NCI-H526 (cell line): Measurements from ENCODE around the gene SERTAD3.
A peak's percentile ranks its signal among the peaks of the same experiment; 100 is the strongest.
"Not testable (repeated sequence)": the region's sequence is repeated elsewhere in the genome, so short reads cannot be mapped to it uniquely, and the experiment has no call there.

Experiments
- DNase-seq, 2 experiments: peaks; one replicate each; lab custom pipeline; 2025; lab: John Stamatoyannopoulos, UW

The SERTAD3 gene

GRCh38 chr19:40408598-40408925 is 35.6 kb downstream of the SERTAD3 start:
- not testable (repeated sequence) for DNase-seq

- DNase-seq: no peak
Observed at GRCh38 chr19:40407714-40408597, 36.2 kb downstream of the SERTAD3 start.

- peak; percentile 64 to 93 for DNase-seq
Observed at GRCh38 chr19:40403262-40403984, 40.7 kb downstream of the SERTAD3 start.

- no peak for DNase-seq
Observed at GRCh38 chr19:40400559-40400958, 43.6 kb downstream of the SERTAD3 start.

- DNase-seq: peak; percentile 44 to 88
Observed at GRCh38 chr19:40398417-40399131, 45.6 kb downstream of the SERTAD3 start.

DNA sequence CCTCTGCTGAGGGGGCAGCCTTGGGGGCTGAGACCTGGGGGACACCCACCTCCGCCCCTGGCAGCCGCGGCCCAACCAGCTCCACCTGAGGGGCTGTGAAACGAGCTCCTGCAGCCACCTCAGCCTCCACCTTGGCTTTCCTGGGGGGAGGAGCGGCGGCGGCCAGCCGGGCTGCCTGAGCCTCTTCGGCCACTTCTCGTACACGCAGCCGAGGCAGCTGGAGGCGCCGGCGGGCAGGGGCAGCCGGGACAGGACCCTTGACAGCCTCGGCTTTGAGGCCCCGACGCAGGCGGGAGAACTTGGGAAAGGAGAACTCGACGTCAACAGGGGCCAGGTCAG is 46.6 kb downstream of the SERTAD3 start:
- no peak for DNase-seq

DNA sequence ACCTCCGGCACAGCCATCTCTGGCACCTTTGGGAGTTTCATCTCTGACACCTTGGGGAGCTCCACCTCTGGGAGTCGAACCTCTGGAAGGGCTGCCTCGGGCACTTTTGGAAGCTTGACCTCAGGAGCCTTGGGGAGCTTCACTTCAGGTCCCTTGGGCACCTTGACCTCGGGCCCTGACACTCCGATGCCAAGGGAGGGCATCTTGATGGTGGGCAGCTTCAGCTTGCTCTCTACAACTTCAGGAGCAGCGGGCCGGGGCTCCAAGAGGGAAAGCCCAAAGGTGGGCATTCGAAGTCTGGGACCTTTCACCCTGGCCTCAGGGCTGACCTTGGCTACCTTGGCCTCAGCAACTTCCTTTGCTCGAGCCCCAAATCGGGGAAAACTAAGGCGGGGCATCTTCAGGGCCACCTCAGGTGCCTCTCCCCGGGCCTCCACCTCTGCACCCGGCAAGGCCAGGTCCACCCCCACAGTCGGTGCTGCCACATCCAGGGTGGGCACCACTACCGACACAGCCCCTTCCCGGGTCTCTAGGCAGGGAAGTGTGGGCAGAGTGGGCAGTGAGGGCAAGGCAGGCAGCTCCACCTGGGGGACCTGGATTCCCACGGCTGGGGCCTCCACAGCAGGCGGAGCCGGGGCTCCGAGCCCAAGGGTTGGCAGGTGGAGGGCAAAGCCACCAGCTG is 47.1 kb downstream of the SERTAD3 start:
- no peak for DNase-seq

DNA sequence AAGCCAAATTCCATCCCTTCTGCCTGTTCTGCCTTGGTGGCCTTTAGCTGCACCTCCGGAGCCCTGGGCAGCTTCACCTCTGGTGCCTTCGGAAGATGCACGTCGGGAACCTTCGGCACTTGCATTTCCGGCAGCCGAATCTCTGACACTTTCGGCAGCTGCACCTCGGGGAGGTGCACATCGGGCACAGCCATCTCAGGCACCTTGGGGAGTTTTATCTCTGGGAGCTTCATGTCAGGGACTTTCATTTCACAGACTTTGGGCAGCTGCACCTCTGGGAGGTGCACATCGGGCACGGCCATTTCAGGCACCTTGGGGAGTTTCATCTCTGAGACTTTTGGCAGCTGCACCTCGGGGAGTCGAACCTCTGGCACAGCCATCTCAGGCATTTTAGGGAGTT is 48.2 kb downstream of the SERTAD3 start:
- DNase-seq: no peak

DNA sequence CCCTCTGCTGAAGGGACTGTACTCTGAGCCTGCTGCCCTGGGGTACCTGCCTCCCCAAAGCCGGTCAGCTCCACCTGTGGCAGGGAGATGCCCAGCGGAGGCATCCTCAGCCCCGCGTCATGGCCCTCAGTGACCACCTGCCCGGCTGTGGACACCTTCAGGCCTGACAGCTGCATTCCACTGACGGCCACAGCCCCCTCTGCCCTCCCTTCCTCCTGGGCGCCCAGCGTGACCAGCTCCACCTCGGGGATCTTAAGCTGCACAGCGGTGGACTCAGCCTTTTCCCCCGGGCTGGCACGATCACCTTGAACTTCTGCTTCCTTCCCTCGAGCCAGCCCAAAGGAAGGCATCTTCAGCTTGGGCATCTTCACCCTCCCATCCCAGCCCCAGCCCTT is 49.3 kb downstream of the SERTAD3 start:
- no peak for DNase-seq

- DNase-seq: no peak
Observed at GRCh38 chr19:40393894-40394815, 50.0 kb downstream of the SERTAD3 start.

GRCh38 chr19:40392894-40393517 is 51.1 kb downstream of the SERTAD3 start:
- DNase-seq: no peak

DNA sequence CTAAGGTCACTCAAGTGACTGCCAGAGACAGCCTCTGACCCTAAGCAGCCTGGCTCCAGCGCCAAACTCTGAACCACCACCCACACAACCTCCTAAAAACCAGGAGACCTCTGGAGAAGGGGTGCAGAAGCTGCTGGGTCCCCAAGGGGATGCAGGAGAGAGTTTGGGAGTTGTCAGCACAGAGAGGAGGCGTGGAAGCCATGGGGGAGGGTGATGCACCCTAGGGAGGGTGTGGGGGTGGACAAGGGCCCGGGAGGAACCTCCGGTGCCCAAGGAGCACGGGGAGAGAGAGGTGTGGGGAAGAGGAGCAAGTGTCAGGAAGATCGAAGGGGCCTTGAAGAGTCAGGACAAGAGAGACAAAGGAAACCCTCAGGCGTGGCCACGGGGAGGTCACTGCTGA is 52.0 kb downstream of the SERTAD3 start:
- DNase-seq: no peak
